HG02884 (cell line): ENCODE results near the gene CTNNA3.

Experiments used
- ATAC-seq: cut with Tn5 transposase; IDR thresholded peaks from one replicate; pipeline ENCODE4 v1.9.1; 2021; ENCODE audit warnings: mild to moderate bottlenecking, moderate library complexity; ENCODE audit not compliant: unreplicated experiment

CTNNA3 gene

DNA sequence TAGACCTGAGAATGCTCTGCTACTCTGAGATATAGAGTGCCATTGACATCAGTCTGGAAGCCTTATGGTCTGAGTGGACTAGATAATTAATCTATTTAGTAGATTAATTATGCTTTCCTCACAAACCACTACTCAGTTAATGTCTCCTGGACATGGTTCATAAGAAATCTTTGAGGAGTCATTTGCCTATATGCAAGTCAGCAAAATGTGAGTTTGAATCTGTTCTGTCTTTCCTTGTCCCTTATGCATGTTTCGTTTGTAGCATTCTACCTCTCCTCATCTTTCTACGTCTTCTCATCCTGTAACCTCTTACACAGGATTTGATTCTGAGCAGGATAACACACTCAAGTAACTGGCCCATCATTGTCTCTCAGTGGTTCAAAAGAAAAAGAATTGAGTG is 1505.6 kb downstream of the CTNNA3 start:
- no peak for ATAC-seq

DNA sequence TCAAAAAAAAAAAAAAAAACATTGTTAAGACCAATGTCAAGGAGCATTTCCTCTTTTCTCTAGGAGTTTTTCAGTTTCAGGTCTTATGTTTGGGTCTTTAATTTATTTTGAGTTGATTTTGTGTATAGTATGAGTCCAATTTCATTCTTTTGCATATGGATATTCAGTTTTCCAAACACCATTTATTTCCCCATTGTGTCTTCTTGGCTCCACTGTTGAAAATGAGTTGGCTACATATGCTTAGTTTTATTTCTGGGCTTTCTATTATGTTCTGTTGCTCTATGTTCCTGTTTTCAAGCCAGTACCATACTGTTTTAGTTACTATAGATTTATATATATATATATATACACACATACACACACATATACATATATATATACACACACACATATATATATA is 1506.7 kb downstream of the CTNNA3 start:
- ATAC-seq, result no peak

DNA sequence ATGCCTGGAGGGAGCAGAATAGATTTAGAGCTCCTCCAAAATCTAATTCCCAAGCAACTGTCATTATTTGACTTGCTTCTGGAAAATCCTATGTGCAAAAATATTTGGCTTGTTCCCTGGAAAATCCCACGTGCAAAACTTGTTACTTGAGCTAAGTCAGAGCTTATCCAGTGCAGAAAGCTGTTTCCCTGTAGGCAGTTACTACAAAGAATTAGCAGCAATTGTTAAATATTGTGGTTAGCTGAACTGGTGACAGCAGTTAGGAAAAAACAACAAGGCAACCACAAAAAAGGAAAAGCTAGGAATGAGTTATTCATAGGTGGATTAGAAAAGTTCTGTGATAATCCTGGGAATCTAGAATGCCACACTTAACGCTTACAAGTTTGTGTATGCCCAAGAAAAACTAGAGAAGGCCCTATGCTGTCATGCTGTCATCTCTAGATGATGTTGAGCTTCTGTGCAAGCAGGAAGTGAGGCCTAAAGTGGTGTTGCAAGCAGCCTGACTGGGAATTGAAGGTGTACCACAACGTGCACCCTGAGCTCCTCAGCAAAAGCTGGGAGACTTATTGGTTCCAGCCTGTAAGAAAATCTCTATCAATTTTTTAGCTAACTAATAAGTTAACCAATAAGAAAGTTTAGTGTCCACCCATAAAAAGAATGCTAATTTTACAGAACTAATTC is 1508.8 kb downstream of the CTNNA3 start:
- no peak for ATAC-seq

DNA sequence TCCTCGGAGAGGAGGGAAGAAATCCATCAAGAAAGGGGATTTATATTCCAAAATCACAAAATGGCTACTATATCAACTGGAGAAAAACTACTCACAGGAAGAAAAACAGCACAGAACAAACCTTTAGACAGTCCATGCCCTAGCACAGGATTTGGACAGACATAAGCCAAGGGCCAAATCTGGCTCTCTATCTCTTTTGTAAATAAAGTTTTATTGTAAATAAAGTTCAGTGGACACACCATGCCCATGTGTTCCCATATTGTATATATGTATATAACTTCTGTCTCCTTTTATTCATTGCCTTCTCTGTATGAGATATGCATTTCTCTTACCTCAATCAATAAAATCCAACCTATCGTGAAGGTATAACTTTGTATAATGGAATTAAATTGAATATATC is 1513.0 kb downstream of the CTNNA3 start:
- no peak for ATAC-seq

DNA sequence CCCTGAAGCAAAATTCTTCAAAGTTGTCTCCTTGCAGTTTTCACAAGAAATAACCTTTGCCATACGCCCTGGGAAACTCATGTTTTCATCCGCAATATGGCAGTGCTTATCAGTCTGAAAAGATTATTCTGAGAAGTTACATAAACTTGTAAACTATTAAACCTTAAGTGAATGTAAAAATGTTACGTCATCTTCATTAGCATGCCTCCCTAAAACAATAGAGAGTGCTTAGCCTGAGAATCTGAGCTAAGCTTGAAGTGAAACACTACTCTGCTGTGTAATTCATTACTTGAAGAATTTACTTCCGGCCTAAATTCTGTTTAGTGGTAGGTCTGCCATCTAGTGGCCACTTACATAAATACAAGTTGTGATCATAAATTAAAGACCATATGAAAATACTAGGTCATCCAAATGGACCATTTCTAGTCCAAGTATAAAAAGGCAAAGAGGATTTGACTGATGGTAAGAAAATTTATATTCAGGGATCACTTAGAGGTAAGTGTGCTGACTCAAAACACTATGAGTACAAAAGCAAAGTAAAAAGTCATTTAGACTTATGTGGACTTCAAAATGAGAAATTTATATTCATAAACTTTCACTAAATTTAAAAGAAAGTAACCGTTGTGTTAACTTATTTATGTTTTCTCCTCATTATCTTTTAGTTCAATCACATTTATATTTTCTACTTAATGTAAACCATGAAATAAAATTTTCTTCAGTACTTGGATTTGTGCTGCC is 1515.2 kb downstream of the CTNNA3 start:
- ATAC-seq, result peak; percentile 91

DNA sequence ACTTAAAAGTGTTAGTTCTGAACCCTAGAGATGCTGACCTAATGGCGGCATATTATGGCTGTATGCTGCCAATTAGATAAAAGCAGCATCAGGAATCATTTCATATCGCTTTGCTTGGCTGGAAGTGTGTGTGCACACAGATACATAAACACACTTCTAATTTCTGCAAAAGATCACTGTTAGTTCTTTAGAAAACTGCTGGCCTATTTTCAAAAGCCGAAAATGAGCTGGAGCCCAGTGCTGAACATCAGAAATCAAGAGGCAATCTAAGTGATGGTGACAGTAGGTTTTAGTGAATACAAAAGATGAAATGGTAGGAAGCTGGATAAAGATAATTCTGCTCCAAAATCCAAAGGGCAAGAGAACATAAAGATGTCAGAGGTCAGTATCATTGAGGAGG is 1516.0 kb downstream of the CTNNA3 start:
- ATAC-seq, result no peak

DNA sequence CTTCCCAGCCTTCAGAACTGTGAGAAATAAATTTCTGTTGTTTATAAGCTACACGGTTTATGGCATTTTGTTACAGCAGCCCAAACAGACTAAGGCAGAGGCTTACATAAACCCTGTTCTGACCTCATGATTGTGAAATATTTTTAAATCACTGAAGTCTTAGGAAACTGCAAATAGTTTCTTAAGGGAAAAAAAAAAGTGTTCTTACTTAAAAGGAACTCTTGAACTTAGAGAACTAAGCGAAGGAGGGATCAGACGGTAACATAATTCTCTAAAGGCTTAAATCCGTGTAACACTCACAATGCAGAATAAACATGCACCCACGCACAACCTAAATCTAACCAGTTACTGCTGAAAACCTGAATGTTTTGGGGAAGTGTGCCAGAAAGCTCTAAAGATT is 1519.2 kb downstream of the CTNNA3 start:
- ATAC-seq, result no peak

DNA sequence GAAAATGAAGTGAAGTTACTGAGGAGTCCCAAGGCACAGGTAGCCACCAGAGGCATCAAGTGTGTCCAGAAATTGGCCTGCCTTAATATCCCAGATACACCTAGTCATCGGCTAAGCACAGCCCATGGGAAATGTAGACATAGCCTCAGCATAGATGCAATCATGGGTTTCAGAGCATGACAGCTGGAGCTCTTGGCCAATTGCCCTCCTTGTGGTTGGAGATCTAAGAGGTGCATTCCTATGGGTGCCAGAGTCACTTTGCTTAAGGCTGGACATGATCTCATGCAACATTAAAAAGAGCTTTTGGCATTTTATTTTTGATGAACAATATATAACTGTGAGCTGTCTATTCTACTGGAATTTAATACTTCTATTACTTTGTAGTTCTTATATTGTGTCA is 1528.2 kb downstream of the CTNNA3 start:
- ATAC-seq, result no peak

DNA sequence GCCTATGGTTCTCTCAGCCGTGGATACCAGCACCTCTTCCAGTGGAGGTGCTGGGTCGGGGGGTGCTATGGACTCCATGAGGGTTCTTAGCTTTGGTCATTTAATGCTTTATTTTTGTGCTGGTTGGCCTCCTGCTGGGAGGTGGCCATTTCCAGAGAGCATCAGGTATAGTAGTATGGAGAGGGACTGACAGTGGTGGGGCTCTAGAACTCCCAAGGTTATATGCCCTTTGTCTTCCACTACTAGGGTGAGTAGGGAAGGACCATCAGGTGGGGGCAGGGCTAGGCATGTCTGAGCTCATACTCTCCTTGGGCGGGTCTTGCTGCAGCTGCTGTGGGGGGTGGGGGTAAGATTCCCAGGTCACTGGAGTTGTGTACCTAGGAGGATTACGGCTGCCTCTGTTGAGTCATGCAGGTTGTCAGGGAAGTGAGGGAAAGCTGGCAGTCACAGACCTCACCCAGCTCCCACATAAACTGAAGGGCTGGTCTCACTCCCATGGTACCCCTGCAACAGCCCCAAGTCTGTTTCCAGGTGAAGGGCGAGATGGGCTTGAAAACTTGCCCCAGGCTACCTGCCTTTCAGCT is 1533.3 kb downstream of the CTNNA3 start:
- ATAC-seq, result no peak

DNA sequence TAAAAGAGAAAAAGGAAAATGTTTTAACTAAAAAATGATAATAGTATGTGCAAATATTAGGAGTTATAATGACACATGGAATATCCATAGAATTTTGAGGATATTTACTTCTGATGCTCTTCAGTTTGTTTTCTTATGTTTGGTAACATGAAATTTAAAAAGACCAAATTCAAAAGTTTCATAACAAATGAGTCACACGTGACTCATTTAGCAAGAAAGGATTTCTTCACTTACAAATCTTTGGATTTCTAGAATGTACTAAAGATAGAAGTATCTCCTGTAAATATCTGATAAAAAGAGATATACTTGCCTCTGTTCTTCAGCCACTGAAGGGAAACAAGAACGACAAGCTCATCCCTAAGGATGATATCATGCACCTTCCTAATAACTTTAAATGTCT is 1544.6 kb downstream of the CTNNA3 start:
- ATAC-seq, result no peak

DNA sequence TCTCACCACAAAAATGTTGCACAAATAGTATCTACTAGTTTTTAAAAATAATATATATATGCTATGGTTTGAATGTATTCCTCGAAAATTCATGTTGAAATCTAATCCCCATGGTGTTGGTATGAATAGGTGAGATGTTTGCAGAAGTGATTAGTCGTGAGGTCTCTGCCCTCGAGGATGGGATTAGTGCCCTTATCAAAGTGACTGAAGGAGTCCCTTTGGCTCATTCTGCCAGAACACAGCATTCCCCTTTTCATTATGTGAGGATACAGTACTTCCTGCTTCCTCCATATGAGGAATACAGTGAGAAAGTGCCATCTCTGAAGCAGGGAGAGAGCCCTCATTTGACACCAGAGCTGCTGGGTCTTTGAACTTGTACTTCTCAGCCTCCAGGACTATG is 1547.7 kb downstream of the CTNNA3 start:
- no peak for ATAC-seq

DNA sequence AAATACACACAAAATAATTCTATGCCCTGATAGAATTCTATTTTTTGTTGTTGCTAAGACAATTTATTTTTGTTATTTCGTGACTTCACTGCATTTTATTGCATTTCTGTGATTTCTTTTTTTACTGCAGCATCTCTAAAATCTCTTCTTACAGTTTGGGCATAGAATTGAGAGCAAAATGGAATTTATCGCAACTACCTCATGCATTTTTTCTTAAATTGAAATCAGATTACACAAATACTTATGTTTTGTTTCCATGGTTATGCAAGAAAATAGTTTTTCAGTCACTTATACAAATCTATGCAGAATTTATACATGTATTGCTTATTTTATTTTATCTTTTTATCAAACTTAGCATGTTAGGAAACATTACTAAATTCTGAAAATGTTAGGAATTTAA is 1552.0 kb downstream of the CTNNA3 start:
- ATAC-seq, result no peak

DNA sequence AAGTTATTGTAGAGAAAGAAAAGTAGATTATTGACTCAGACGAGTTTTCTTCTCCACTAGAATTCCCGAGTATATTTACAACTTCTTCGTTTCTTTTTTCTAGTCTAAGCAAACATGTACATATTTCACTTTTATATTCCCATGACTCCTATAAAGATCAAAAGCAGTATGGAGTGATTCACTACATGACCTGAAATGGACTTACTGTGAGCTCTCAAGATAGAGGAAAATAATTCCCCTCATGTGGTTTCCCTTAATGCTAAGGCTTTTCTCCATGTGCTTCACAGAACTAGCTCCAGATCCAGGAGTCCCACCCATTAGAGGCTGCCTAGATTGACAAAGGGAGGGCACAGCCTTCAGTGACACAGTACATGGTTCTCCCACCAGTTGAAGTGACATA is 1593.2 kb downstream of the CTNNA3 start:
- no peak for ATAC-seq

DNA sequence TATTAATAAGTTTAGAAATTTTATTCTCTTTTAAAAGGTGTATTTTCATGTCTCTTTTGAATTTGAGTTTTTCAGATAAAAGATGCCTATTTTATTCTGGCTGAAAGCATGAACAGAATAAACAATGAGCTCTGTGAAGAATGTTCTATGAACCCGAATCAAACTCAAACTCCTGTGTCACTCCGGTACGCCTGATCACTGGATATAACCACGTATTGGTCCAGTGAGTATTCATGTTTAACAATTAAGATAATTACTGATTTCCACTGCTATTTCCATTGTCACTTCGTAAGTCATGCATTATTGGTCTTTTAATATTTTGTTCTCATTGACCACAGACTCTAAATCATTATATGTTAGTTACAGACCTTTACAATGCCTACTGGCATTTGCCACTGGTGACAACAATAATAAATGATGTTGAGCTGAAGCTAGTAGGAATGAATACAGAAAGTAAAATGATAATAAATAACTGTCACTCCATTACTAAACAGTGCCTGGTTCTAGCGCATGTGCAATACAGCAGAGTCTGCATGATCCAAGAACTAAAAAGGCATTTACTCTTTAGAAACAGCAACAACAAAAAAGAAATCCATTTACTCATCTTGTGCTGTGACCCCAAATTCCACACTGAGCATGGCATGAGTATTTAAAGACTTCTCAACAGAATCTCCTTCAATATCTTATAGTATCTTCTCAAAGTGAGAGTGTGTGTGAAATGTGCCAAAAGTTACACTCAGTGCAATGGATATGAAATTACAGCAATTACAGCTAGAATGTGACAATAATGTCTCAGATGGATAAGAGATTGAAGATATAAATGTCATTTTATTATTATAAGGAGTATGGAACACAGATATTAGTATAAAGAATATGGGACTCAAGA is 1597.2 kb downstream of the CTNNA3 start:
- ATAC-seq, result no peak

DNA sequence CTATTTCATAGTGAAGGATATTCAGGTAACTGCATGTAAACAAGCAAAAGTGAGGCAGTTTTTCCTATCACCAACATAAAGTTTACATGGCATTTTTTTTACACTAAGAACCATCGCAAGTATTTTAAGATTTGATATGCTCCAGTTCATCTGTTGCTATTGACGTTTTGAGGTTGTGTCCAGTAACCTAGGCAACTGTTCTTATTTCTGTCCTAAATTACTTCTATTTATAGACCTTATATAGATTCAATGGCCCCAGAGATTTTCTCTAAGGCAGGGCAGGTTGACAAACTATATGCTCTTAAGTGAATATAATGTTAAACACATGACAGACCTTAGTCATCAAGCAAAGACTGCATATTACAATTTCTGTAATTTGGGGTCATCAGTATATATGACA is 1600.4 kb downstream of the CTNNA3 start:
- no peak for ATAC-seq

DNA sequence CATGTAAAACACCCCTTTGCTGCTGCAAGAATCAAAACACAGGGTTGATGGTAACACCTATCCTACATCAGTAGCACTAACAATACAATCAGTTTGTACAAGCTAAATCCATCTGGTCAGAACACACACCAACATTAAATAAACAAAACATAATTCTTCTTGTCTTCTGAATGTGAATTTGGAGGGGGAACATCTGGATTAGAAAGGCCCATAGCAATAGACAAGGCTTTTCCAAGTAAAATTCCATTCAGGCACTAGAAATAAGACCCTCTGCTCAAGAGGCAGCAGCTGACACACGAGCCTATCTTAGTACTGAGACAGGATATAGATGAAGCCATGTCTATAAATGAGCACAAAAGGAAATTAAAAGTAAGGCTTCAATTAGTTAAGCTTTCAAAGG is 1610.1 kb downstream of the CTNNA3 start:
- ATAC-seq, result no peak

DNA sequence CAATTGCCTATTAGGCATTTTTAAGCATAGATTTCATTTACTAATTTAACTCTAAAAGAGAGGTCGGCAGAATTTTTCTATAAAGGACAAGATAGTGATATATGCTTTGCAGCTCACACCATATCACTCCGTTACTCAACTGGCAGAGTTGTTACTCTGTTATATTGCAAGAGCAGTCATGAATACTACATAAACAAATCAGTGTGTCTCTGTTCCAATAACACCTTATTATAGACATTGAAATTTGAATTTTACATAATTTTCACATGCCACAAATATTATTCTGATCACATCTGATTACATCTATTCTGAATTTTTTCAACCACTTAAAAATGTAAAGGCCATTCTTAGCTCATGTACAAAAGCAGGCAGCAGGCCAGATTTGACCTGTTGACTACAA is 1624.1 kb downstream of the CTNNA3 start:
- ATAC-seq, result no peak

DNA sequence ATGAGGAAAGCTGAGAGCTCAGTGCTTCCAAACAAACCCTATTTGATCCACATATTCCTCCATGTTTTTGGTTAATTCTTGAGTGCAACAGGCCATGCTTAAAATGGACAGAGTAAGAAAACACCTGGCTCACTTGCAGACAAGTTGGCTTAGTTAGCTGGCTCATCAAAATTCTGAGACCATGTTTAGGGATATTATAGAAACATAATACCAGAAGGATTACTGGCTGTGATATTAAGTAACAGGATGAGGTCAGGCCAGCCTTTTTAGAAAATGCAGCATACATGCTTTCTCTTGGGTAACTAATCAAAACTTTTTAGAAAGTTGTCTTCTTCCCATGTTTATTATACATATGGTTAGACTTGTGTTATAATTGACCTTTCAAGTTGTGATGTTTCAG is 1637.4 kb downstream of the CTNNA3 start:
- no peak for ATAC-seq

DNA sequence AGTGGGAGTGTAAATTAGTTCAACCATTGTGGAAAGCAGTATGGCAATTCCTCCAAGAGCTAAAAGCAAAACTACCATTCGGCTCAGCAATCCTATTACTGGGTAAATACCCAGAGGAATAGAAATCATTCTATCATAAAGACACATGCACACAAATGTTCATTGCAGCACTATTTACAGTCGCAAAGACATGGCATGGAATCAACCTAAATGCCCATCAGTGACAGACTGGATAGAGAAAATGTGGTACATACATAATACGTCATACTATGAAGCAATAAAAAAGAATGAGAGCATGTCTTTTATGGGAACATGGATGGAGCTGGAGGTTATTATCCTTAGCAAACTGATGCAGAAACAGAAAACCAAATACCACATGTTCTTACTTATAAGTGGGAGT is 1646.7 kb downstream of the CTNNA3 start:
- ATAC-seq, result no peak

DNA sequence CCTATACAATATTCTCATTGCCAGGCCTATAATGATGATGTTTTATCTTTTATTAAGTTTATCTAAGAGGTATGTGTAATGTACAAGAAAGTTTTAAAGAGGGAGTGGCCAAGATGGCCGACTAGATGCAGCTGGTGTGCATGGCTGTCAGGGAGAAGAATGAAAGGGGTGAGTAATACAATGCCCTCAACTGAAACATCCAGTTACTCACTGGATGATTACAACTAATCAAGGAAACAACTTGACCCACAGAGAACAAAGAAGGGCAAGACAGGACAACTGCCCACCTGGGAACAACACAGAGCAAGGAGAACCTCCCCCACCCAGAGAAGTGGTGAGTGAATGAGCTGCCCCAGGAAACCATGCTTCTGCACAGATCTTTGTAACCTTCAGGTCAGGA is 1650.1 kb downstream of the CTNNA3 start:
- no peak for ATAC-seq

DNA sequence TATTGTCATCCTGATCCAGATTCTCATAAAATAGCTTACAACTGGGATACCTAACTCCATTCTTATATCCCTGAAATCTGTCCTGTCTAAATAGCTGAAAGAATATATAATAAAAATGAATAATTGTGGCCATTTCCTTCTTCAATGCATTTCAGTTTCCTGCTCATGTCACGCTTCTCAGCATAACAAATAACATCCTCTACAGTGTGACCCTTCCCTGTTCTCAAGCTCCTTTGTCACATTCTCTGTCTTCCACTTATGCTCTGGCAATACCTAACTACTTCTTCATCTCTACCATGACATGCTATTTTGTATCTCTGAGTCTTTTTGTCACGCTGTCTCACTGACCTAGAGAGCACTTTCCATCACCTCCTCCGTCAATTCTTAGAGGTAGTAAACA is 1654.2 kb downstream of the CTNNA3 start:
- ATAC-seq, result no peak
